HG02870 (cell line): ENCODE results near the gene TRIB2.

Source experiments
- ATAC-seq: cut with Tn5 transposase; IDR thresholded peaks from one replicate; pipeline ENCODE4 v1.9.1; 2021; ENCODE audit warnings: mild to moderate bottlenecking, moderate library complexity; ENCODE audit not compliant: unreplicated experiment

Gene TRIB2

DNA sequence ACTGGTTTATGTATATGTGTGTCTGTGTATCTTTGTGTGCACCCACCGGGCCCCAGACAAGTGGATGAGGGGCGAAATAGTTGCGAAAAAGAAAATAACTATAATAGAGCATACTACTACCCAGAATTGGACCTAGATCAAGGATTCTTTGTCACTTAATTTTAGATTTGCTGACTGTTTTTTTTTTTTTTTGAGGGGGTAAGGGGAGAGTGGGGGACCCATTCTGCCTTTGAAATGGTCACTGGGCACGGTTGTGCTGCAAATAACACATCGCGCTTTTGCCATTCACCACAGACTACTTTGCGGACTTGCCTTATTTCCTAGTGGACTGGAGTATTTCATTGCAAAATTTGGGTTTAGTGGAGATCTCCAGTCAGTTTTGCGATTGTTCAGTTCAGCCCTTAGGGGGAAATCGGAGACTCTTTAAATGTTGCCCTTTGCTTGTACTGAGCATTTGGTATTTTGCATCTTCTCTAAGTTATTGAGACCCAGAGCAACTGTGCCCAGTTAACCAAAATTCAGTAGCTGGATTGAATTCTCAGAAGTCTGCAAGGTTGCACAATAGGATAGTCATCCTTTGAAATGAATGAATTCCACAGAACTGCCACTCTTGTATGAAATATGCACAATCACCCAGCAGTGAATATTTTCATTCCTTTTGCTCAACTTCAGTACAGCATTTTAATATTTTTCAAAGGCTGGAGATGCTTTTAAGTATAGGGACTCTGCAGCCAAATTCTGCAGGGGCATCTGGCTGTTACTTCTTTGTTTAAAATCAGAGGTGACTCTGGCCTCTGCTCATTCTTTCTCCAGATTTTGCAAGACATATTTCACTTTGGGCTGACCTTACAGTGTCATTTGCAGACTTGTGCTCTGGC, 2.9 kb downstream of the TRIB2 start:
- ATAC-seq: no peak

DNA sequence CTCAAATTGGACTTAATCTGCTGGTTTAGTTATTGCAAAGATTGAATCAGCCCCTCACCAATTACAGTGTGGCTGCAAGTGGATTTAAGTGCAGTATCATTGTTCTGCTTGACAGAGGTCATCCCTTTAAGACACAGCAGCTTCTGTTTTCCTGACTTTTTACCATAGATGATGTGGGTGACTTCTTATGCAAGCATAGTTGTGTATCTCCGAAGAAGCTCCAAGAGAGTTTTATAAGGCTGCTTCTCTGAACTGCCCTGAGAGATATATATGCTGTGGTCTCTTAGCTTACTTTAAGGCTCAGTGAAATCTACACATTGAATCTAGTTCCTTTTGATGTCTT, 3.5 kb downstream of the TRIB2 start:
- no peak for ATAC-seq

DNA sequence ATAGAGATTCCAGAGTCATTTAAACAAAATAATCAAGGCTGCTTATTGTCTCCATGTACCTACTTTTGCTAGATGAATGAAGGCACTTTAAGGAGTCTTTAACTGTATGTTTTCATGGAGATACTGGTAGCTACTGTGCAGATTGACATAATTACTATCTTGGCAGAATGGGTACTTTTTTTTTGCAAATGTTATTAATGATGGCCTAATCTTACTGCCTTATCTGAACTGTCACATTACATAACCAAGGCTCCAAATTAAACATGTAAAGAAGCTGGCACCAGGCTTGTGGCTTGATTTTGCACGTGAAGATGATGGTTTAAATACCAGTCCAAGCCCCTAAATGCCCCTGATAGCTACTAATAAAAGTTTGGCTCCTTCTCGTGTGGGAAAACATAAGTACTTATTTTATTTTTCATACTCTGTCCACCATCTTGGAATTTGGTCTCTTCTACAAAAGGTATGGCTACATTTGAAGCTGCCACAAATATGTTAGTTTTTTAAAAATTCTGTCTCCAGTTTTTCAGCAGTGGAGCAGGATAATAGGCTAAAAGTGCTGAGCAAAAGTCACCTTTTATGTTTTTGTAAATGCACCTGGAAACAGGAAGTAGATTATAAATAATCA, 4.1 kb downstream of the TRIB2 start:
- no peak for ATAC-seq

DNA sequence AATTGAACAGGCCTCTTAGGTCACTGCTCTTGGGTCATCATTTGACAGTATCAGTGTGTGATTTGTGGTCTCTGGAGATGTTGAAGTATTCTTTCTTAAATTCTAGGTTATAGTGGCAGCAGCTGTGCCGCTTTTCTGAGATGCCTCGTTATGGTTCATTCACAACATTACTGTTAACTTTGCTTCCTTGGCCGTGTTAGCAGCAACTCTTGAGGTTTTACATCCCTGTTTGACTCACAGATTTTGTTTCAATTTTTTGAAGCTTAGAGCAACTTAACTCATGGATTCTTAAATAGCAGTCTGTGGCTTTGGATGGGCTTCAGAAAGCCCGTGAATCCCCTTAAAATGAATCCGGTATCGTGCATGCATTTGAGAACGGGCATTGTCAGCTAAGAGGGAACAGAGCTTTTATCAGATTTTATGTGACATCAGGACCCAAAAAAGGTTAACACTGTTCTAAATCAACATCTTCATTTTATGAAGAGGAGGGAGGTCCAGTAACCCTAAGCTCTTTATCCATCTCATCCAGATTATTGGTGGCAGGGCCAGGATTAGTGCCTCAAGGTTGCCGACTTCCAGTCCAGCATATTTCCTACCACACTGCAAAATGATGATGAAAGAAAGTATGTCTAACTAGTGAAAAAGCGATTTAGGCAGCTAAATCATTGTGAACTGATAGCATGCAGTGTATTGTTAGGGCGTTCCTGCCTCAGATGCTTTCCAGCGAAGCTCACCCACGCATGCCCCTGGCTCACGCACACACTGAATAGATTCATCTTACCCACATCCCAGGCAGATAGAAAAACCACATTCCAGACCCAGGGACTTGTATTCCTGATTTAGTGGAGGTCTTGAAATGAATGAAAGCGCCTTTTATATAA, 5.1 kb downstream of the TRIB2 start:
- ATAC-seq: no peak

DNA sequence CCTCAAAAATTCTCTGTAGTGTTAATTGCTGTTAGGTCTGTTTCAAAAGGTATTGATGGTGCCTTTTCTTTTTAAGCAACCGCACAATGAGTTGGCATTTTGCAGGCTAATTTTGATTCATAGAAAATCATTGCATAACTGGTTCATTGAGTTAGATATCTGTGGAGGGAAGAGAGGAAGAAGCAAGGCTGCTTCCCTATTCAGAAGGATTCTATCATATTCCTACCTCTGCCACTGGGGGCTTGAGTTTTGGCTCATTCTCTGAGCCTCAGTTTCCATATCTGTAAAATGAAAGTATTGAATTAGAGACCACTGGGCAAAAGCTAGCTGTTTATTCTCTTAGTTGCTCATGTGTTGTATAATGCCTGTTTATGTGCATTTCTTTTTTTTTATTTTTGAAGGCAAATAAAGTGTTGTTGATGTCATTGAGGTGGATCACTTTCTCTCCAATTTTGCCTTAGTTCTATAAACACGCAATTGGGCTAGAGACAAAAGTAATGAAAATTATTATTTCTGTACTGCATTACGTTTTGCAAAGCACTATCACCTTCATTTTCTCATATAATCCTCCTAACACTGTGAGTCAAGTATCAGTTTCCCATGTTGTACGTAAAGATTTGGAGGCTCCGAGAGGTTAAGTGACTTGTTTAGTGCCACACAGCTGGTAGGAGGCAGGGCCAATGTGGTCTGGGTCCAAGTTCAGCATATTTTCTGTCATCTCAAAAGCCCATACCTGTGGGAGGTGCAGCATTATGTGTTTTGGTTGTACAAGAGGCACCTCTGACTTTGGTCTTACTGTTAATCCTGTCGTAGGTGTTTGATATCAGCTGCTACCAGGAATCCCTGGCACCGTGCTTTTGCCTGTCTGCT, 5.9 kb downstream of the TRIB2 start:
- no peak for ATAC-seq

DNA sequence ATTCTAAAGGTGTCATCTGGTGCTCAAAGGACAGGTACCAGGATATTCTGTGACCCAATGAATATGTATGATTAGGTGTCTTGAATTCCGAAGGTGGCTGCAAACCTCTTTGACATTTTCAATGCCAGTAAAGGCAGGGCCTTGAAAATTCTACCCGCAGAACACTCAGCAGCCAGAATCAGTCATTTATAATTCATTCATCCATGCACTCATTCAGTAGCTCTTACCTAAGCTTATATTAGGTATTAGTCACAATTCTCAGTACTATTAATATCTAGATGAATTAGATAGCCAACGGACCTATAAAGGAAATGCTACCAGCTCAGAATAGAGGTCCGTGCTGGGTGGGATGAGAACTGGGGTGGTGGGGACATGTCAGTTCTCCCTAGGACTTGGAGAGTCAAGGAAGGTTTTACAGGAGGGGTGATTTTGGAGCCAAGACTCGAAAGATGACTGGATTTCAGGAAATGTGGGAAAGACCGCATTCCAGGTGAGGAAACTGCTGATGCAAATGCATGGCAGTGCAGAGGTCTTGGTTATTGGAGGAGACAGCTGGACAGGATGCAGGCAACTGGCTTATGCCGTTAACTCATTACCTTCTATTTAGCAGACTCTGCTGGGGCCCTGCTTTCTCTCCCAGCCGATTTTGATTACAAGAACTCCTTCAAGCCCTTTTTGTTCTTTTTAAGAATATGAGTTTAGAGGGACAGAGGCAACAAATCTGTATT, 7.2 kb downstream of the TRIB2 start:
- ATAC-seq: no peak

DNA sequence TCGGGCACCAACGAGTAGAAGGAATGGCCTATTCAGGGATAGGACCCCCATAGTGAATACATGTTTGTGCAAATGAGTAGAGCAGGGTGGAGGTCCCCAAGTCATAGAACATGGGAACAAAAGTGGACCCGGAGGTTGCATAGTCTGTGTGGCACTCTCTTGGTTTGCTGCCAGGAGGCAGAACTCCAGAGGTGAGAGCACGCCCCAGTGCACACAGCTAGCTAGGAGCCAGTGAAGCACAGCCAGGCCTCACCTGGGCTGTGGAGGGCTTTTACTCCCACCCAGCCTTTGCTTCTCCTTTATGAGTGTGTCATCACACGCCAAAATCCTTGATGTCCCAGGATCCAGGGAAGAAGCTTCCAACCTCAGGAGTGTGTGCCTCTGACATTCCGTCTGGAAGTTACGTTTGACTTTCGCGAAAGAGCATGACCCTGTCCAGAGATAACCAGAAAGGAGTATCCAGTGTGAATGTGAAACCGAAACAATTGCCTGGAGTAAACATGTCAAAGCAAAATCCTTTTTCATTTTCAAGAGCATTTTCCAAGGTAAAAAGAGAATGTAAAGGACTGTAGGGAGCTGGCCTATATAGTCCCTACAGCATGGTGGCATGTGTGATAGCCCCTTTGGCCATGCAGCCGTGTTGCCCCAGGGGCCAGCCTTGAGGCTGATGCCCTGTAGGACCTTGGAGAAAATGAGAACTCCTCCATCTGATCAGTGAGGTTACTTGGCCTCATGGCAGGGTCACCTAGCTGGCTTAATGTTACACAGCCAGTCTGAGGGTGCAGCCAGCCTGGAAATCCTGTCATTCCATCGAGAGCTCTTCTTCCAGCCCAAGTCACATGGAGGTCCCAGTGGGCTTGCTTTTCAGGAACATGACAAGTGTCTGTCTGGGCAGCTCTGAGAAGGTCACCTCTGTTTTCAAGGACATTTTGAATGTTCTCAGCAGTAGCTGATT, 8.8 kb downstream of the TRIB2 start:
- ATAC-seq: no peak

DNA sequence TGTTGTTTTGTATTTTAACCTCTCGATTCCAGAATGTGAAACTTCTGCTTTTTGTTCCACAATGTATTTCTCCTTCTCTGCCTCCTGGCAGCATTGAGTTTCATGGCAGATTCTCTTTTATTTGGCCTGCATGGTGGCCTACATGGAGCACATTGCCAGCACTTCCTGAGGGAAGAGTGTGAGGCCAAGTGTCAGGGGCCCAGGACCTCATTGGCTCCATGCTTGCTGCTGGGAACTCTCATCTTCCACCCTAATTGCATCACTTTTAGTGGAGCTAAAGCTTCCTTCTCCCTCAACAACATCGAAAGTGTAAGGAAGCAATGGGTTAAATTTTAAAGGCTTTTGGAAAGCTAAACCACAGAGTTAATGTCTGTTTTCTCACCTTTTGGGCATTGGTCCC, 9.5 kb downstream of the TRIB2 start:
- ATAC-seq: no peak

DNA sequence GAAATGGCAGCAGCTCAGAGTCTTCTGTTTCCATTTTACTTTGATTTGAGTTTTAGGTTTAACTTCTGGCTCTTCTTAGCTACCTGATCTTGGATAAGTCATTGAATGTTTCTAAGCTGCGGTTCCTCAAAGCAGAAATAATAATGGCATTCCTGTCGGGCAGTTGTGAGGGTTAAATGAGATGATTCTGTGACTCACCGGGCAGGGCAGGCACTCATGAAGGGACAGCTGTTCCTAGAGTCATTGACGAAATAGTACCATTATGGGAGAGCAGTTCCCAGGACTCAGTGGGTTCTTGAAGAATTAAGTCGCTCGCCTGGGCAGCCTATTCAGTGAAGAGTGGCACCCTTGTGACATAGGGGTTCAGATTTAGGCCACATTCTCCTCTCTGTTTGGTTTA, 10.3 kb downstream of the TRIB2 start:
- ATAC-seq: no peak

DNA sequence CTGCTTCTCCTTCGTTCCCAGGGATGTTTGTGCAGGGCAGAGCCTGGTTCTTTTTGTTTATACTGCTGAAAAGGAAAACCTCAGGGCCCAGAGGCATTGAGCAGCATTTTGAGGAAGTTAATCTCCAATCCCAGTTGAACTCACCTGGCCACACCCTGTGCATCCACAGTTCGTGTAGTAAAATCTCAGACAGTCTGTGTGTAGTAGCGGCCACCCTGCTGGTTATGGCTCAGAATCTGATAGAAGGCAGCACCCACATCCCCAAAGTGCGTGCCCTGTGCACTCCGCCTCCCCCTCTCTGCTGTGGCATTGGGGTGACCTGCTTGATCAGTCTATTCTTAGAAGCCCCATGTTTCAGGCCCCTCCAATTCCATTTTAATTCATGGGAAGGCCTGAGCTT, 10.9 kb downstream of the TRIB2 start:
- ATAC-seq: no peak

DNA sequence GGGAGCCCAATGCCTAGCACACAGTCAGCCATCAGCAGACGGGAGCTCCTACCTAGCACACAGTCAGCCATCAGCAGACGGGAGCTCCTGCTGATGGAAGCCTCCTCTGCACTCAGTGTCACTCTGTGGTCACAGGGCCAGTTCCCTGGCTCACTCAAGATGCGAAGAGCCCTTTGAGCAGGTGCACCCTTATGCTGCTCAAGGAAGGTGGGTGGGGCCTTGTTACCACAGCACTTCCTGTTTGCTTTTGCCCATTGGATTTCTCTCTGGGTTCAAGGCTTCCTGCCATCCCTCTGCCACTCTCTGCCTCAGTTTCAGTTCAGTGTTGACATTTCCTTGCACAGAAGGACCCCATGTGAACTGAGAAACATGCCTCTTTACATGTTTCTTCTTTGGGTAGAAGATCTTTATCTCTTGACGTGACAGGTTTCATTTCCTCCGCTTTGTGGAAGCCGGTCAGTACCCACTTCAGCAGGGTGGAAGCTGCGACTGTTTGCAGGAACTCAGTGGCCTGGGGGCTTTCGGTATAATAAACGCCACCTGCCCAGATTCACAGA, 11.6 kb downstream of the TRIB2 start:
- peak; percentile 70 for ATAC-seq

DNA sequence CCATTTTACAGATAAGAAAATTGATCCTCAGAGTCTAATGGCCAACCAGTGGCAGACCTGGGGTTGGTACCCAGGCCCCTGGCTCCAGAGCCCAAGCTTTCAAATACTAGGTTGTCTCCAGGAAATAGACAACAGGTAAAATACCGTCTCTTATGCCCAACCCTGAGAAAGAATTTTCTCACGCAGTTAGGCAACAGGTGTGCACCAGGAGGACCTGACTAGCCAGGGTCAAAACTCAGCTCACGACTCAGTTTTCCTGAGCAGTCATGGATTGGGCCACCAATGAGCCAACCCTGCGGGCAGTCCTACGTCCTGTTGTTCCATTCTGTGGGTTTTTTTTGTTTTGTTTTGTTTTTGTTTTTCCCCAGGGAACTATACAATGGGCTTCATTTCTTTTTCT, 13.5 kb downstream of the TRIB2 start:
- no peak for ATAC-seq

DNA sequence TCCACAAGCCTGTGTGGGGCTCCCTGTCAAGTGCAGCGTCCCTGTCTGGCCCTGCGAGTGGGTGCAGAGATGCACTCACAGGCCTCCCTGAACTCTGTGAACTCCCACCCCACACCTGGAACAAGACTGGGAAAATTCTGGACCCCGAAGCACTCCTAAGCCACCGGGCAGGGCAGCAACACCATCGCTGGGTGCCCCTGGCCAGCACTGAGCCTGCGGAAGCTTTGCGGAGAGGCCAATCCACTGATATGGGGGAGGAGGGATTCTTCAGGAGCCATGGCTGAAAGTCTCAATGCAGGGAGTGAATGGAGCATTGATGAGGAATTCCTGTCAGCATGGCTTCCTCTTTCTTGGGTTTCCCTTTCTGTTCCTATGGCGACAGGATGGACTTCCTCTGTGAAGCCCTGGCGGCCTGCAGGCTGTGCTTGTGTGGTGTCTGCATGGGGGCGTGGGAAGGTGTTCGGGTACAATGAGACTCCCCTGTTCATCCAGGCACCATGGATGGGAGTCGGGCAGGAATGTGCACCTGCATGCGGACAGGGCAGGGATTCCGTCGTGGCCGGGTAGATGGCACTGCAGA, 15.1 kb downstream of the TRIB2 start:
- ATAC-seq: no peak

DNA sequence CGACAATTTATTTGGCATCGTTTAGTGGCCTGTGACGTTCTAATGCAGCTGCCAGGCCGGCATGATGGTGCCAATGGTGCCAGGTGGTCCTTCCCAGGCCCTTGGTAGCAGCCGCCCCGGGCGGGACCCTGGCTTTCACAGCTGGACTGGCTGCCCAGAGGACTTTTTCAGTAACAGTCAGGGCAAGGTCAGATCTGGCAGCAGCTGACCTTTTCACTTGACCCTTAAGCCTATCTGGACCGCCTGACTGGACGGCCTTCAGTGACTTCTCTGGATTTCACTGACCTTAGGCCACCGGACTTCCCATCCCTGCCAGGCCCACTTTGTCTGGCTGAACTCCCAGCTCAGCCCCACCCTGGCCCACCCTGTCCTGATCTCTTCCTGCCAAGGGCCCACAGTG, 15.9 kb downstream of the TRIB2 start:
- no peak for ATAC-seq

DNA sequence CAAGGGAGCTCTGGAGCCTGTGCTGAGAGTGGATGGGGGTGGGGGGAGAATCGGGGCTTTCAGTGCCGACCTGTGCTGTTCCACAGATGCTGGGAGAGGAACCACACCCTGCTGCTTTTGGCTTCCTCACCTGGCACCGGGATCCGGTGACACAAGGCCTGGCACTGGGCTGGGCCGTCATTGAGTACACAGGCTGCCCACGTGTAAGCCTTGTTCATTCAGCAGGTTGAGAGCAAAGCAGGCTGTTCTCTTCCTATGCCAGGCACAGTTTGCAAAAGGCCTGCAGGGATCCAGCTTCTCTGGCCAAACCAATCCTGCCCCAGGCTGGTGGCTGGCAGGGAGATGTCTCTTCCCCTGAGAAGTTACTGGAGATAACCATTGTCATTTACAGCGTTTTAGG, 17.1 kb downstream of the TRIB2 start:
- ATAC-seq: no peak

DNA sequence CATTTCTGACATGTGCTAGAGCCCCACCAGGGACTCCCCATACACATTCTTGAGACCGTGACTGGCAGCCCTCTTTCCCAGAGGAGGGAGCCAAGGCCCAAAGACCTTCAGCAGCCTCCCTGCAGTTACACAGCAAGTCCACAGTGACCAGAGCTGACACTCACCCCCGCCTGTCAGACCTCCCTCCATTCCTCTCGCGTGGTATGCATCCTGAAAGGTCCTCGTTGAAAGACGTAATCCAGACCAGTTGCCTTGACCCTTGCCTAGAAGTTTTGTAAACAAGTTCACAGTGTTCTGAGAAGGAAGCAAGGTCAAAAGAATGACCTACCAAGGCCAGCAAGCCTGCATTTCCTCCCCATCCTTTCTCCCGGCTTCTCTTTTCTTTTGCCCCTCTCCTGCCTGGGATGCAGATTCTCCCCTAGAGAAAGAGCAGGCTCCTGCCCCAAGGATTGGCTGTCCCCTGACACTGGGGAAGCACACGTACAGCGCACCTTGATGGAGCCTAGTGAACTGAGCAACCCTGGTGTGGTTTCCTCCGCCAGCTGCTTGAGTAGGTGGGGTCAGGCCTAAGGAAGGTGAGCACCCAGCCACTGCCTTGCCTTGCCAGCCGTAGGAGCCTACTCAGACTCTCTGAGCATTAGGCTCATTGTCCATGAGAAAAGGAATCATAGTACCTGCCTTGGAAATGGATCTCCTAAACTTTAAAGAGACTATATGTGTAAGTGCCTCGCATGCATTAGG, 18.3 kb downstream of the TRIB2 start:
- ATAC-seq: no peak

DNA sequence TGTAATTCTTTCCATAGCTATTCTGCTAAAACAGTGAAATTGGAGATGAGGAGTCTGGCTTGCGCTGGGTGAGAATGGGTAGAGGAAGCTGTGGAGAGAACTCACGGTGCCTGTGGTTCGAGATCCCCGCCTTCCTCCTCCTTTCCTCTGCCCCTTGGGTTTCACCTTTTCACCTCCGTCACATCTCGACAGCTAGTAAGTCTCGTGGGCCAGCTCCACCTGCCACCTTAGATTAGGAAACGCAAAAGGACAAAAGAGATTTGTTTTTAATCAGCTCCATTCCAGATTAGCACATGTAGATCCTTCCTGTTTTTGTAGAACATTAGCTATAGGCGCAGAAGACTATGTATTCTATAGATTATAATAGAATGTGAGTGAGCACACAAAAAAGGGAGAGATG, 20.6 kb downstream of the TRIB2 start:
- ATAC-seq: no peak
